GM21723 (cell line): Measurements from ENCODE around the gene SLC17A8.
"Not testable (repeated sequence)": the region's sequence is repeated elsewhere in the genome, so short reads cannot be mapped to it uniquely, and the experiment has no call there.

Source experiments
- ATAC-seq: cut with Tn5 transposase; IDR thresholded peaks from one replicate; pipeline ENCODE4 v1.9.1; 2021; ENCODE audit warnings: mild to moderate bottlenecking, moderate library complexity; ENCODE audit not compliant: unreplicated experiment

SLC17A8 gene

DNA sequence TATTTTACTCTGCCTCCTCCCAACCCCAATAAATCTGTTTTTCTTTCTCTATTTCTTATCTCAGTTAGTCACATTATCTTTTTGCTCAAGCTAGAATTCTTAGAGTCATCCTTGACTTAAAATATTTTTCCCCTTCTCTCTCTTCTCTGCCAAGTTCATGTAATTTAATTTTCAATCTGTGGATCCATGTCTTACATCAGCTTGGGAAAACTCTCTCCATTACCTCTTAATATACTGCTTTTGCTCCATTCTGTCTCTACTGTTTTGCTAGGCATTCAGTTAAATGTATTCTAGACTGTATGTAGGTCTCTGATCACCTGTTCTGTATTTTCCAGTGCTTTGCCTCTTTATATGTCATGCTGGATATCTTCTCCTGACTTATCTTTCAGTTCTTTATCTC lies 65.8 kb downstream of the SLC17A8 start:
- no peak for ATAC-seq

DNA sequence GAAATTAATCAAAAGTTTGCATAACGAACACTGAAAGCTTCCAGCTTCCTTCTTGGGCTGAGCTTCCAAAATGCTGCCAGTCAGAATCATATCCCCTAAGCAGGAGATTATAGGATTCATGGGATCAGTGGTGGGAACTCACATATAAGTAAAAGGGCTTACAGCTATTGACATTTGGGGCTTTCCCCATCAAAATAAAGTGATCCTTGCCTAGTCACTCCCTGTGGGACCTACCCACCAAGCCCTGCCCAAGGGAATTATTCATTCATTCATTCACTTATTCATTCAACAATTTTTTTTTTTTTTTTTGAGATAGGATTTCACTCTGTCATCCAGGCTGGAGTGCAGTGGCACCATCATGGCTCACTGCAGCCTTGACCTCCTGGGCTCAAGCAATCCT lies 69.3 kb downstream of the SLC17A8 start:
- ATAC-seq: no peak

DNA sequence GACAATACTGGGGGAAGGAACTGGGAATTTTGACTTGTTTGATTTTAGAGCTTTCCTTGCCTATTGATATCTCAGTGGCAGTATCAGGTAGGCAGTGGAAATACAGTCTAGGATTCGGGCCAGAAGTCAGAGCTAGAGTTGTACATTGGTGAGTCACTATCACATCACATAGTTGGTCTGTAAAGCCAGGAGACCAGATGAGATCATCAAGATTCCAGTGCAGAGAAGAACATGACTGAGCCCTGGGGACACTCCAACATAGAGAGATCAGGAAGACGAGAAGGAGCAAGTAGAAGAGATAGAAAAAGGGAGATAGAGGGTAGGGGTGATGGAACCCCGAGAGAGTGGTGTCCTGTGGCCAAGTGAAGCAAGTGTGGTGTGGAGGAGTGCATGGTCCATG lies 70.2 kb downstream of the SLC17A8 start:
- ATAC-seq: no peak

DNA sequence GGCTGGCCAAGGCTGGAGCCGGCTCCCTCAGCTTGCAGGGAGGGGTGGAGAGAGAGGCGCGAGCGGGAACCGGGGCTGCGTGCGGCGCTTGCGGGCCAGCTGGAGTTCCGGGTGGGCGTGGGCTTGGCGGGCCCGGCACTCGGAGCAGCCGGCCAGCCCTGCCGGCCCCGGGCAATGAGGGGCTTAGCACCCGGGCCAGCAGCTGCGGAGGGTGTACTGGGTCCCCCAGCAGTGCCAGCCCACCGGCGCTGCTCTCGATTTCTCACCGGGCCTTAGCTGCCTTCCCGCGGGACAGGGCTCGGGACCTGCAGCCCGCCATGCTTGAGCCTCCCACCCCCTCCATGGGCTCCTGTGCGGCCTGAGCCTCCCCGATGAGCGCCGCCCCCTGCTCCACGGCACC lies 73.4 kb downstream of the SLC17A8 start:
- ATAC-seq: not testable (repeated sequence)

DNA sequence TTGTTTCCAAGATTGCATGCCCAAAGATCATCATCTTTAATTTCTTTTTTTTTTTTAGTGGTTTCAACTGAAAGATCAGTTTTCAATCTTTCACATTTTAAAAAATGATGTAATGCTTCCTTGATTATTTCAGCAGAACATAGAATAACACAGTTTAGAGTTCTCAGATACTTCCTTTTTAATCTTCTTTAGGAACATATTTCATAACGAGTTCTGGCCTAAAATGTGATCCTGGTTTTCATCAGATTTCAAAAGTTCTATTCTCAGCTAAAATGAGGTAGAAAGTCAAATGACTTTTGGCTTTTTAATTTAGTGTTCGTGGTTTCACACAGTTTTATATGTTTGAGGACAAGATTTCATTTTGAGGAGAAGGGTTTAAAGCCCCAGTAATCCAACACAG lies 76.8 kb downstream of the SLC17A8 start:
- no peak for ATAC-seq

DNA sequence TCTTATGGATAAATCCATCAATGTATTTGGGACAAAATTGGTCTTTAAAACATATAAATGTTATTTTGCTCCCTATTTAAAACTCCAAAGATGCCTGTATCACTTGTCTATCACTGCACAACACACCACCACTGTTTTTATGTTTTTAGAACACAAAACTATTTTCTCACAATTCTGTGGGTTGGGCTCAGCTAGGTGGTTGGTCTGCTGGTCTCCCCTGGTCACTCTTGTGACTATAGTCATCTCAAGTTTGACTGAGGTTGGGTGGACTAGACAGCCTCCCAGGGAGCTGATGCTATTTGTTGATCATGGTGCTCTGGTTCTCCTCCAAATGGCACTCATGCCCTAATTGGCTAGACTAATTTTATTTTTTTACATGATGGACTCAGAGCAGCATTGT lies 77.3 kb downstream of the SLC17A8 start:
- no peak for ATAC-seq

DNA sequence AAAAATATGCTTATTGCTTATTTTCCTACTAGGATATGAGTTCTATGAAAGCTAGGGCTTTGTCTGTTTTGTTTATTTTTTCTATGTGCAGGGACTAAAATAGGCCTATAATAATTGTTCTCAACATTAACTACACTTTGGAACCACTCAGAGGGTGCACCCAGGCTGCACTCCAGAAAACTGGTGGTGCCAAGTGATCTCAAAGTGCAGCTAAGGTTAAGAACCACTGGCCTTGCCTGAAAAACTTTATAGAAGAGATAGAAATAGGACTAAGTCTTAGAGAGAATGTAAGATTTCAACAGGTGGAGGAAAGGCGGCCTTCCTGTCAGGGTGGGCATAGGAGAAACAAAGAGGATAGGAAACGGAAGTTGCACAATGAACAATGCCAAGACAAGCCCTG lies 79.1 kb downstream of the SLC17A8 start:
- ATAC-seq: no peak

DNA sequence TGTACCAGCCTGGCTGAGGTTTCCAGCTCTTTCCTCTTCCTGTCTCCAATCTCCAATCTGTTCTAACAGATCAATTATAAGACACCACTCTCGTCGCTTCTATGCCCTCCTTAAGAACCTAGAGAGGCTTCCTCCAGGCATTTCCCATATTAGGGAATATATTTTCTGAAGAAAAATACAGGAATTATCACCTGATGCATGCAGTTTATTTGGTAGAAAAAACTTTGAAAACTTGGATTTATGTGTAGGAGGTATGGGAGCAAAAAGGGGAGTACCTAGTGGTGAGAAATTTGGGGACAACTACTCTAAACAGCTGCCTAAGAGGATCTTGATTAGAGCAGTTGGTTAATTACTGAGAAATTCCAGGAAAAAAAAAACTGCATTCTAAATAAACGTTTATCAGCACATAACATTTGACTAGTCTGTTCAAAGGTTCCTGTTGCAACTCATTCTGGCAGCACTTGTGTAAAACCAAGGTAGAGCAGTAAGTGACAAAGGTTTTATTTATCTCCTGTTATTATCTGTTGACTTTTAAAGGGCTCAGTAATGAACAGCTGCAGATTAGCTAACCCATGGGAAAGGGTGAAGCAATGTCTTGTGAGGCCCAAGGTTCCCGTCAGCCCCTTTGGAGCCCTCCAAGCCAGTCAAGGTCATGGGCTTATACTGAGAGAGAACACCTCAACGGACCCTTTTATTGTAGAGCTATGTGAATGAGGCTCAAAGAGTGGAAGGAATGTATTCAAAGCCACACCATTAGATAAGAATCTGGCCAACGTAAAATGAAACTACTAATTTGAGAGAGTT lies 80.4 kb downstream of the SLC17A8 start:
- ATAC-seq: no peak

DNA sequence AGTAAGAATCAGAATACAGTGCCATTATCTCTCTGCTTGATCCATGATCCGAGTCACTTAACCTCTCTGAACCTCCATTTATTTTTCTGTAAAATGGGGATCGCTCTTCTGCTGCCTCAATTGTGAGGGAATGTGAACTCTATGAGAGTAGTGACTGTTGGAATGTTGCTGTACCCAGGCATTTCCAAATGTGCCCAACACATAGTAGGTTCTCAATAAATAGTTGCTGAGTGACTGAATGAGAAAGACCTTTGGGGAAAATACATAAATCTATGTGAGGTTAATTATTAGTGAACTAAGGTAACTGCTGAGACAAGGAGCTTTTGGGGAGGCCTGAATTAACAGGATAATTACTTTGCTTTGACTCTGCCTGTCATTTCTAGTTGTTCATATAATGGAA lies 82.9 kb downstream of the SLC17A8 start:
- ATAC-seq: no peak

DNA sequence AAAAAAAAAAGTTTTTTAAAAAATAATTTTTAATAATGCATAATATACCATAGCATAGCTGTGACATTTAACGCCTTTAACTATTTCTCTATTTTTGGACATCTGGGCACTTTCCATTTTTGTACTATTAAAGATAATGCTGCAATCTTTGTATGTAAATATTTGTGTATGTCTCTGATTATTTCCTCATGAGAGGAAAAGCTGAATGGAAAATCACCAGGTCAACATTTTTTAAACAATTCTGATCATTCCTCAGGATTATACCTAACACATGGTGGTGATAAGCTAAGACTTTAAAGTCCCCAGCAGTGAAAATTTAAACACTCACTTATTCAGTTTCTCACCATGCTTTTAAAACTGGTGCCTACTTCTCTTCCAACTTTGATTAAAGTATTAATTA lies 85.5 kb downstream of the SLC17A8 start:
- no peak for ATAC-seq

DNA sequence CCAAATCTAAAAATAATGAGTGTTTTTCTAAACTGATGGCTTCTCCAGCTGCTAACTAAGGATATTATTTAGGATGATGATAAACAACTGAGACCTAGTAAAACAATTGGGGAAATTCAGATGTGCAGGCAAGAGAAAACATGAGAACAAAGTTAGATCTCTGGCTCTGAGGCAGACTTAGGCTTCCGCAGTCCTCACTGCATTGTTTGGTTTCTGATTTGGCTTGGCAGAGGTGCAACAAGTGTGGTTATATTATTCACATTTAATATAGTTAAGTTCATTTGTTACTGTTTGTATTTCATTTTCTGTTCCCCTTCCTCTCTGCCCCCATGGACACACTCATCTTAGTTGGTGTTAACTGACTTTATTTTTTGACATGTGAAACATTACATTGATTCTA lies 86.6 kb downstream of the SLC17A8 start:
- ATAC-seq: no peak

DNA sequence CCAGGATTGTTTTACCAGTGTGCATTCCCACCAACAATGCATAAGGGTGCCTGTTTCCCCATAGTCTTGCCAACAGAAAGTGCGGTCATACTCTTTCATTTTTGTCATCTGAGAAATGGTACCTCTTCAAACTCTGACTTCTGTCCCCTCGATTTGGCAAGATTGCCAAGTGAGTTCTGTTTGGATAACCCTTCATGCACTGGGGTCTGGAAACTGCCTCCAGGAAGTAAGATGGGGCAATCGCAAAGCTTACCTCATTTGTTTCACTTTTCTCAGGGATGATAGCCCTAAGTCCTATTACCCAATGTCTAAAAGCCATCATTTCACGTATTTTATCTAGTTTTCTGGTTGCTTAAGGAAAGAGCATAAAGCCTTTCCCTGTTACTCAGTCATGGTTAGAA lies 88.2 kb downstream of the SLC17A8 start:
- ATAC-seq: no peak

DNA sequence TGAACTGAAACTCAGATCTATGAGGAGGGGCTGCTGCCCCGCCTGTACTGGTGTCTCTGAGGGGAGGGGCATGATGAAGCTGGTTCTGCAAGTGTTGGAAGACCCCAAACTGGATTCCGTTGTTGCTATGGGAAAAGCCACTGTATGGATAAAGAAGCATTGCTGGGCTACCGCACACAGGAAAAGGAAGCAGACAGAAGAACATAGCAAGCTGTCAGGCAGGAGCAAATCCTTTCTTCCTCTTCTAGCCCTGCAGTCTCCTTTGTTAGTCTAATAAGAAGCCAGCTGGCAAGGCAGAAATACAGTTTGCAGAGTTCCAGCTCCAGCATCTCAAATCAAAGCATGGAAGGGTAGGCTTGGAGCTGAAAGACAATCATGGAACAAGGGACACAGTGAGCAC lies 90.5 kb downstream of the SLC17A8 start:
- no peak for ATAC-seq

DNA sequence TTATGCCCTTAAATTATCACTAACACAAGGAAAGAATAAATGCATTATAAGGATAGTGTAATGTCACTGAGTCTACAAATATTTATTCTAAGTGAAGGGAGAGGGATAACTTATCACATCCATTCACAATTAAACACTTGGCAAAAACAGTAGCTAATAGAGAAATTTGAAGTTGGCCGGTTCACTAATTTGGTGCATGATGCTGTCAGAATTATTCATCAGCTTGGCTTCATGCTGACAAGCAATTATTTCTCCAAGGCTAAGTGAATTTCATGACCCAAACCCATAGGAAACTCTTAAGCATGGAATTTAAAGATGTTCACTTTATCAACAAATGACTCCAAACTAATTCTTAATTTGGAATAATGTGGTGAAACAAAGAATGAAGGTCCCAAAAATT lies 91.8 kb downstream of the SLC17A8 start:
- no peak for ATAC-seq

DNA sequence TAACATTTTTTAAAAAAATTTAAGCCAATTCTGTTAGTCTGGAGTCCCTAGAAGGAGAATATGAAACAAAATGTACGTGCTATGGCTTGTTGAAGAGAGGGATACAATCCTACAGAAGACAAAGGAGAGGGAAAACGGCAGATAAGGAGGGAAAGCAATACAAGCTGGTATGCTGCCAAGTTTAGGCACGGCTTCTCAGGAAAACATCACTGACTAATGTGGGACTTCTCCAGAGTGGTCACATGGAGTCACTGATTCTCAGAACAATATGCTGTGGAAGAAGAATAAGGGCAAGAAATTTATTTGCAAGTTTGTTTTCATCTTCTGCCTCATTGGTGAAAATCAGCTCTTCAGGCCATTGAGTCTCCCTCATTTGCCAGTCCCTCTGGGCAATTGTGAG lies 93.9 kb downstream of the SLC17A8 start:
- ATAC-seq: no peak

DNA sequence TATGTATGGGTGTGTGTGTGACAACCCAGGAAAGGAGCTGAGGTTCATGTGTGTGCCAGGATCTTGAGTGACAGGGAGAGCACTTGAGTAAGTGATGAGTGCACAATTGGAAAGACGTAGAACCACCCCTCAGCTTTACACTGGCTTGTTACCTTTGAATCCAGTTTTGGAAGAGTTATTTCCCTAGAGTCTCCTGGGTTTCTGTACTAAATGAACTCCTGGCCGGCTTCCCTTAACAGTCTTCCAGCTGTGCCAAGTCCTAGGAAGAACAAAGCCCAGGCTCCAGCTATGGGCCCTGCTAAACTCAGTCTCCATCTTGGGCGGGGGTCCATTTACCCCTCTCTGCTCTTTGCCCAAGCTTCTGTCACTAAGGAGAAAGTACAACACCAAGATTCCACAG lies 97.1 kb downstream of the SLC17A8 start:
- ATAC-seq: no peak

DNA sequence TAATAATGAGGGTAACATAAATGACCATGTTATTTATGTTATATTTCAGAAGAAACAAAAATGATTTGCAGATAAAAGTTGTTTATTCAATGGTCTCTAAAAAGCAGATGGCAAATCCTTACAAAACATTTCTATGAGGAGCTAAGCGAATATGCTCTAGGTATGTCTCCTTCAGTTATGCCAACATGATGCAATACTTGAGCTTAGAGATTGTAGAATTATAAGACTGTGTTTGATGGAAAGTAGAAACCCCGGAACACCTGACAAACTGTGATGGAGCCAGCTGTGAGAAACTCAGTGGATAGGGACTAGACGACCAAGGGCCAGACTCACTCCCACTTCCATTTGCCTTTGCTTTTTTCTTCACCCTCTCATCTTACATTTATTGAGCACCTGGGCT lies 99.0 kb downstream of the SLC17A8 start:
- no peak for ATAC-seq

DNA sequence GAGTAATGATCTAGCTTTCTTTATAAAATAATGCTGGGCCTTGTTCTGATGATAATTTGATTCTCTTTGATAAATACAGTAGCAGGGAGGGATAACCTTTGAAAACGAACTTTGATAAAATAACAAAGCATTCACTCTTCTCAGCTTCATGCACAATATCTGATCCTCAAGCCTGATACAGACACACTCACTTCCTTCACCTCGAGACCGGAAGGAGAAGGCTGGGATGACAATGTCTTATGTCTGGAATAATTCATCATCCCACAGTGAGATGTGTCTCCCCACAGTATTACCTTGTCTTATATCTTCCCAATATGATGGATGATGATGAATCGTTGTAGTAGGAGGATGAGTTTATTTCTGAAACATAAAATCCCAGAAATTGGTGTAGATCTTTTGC lies 101.3 kb downstream of the SLC17A8 start:
- no peak for ATAC-seq

DNA sequence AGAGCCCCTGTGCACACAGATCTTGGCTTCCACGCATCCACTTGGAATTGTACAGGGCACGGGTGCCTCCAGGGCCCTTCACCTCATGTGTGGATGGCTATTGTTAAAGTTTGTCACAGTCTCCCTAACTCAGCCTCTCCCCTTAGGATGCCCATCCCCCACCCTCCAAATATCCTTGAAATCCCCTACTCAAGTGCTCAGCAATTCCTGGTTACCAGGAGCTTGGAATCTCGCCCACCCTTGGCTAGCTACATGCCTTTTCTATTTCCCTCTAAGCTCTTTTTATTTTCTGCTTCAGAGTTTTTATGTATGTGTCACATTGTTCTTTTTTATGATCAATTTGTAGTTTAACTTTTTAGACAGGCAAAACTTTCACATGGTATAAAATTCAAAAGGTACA lies 103.8 kb downstream of the SLC17A8 start:
- no peak for ATAC-seq

DNA sequence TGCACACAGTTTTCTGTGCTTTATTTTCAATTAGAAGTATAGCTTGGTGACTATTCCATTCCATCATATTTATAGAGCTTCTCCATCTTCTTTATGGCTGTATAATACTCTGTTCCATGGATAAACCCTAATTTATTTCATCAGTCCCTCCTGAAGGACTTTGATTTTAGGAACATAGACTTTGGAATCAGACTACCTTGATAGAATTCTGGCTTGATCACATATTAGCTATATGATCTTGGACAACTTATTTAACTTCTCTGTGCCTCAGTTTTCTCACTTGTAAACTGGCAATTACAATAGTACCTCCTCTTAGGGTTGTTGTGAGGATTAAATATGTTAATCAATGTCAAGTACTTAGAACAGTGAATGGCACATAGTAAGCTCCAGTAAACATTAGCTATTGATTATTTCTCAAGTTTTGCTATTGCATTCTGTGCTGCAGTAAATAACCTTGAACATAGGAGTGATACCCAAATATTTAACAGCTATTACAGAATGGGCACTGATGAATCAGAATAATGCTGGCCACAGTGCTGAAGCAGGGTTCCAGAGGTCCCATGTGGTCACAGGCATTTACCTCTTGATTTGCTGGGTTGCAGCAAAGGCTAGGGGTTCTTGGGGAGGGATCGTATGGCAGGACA lies 104.6 kb downstream of the SLC17A8 start:
- ATAC-seq: no peak

DNA sequence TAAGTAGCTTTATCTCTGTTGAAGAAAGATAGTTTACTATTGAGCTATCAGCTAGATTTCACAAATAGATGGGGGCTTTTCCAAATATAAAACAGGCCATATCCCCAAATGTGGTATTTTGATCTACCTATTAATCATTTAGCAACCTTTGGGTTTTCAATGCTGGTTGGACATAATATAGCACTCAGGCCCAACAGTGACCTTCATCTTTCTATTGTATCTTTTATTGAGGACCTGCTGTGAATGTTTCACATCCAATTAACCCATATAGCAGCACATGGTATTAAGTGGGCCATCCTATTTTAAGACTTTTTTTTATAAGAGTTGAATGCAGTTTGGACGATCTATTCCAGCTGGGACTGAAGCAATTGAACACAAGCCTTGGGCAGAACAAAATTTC lies 106.8 kb downstream of the SLC17A8 start:
- no peak for ATAC-seq

DNA sequence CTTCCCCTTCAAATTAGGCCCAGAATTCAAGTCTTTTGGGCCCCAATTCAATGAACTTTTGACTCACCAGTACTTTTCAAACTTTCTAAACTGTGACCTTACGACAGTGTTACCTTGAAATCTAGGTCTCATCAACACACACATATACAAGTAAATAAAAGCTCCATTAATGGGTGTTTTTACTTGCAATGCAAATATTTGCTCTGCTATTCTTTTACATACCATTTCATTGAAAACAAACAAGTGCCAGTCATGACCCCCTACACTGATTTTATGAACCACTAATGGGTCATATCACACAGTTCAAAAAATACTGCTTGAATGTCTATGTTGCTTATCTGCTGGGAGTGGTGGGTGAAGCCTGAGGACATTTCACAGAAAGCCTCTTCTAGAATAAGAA lies 107.7 kb downstream of the SLC17A8 start:
- ATAC-seq: no peak

DNA sequence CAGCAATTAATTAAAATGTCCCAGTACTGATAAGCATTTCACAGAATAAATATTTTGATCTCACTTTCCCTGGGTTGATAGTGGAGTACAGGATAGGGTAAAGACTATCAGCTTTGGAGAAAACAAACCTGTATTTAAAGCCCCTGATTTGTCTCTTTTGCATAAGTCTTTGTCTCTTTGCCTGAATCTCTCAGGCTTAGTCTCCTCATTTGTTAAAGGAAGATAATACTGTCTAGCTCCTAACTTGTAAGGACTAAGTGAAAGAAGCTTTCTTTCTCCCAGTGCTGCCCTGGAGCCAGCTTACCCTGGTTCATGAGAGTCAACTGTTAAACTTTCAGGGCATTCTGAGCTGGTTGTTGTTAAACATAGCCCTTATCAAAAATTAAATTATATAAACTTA lies 111.3 kb downstream of the SLC17A8 start:
- no peak for ATAC-seq
